HepG2 (cell line): Measurements from ENCODE around the gene SF3B5.

Source experiments
- EHMT2 ChIP-seq: fragments of 200-600 bp; sonication (generic); IDR thresholded peaks from 2 replicates; pipeline ENCODE4 v1.7.0; 2017; ENCODE audit warnings: antibody characterized with exemption, low read depth, low read length, borderline replicate concordance
- ESRRA ChIP-seq: sonication (generic); formaldehyde crosslinking; IDR thresholded peaks from 2 replicates; pipeline ENCODE4 v1.5.1; 2020; ENCODE audit warnings: mild to moderate bottlenecking, low read depth, missing genetic modification reagents
- HNRNPUL1 ChIP-seq: fragments of 200-400 bp; formaldehyde crosslinking; IDR thresholded peaks from 2 replicates; pipeline ENCODE4 v1.6.1; 2017; ENCODE audit warnings: low read depth, mild to moderate bottlenecking, low read length, moderate library complexity
- MNT ChIP-seq: fragments of 450-650 bp; IDR thresholded peaks from 2 replicates; pipeline ENCODE4 v1.6.1; 2016
- RAD21 ChIP-seq: fragments of 450-650 bp; formaldehyde crosslinking; IDR thresholded peaks from 2 replicates; pipeline ENCODE4 v1.5.0; 2020; ENCODE audit warnings: mild to moderate bottlenecking
- THYN1 ChIP-seq: sonication (generic); formaldehyde crosslinking; IDR thresholded peaks from 2 replicates; pipeline ENCODE4 v1.8.1; 2023; ENCODE audit warnings: low read depth, mild to moderate bottlenecking, moderate library complexity, missing genetic modification reagents, borderline replicate concordance
- ZNF24 ChIP-seq: fragments of 450-650 bp; IDR thresholded peaks from 2 replicates; pipeline ENCODE4 v1.6.1; 2017; ENCODE audit warnings: antibody characterized with exemption, mild to moderate bottlenecking
- ZNF543 ChIP-seq: sonication (generic); formaldehyde crosslinking; IDR thresholded peaks from 2 replicates; pipeline ENCODE4 v1.4.0; 2020; ENCODE audit warnings: mild to moderate bottlenecking, missing genetic modification reagents
- ZNF768 ChIP-seq: sonication (generic); formaldehyde crosslinking; IDR thresholded peaks from 2 replicates; pipeline ENCODE4 v1.4.0; 2020; ENCODE audit warnings: missing genetic modification reagents
- ZNF879 ChIP-seq: sonication (generic); formaldehyde crosslinking; IDR thresholded peaks from 2 replicates; pipeline ENCODE4 v1.8.1; 2023; ENCODE audit warnings: missing genetic modification reagents
- TF ChIP-seq, protein P1 (sequence below): sonication (generic); formaldehyde crosslinking; IDR thresholded peaks from 2 replicates; pipeline ENCODE4 v1.5.0; 2020; ENCODE audit warnings: mild to moderate bottlenecking, missing genetic modification reagents, moderate library complexity

DNA sequence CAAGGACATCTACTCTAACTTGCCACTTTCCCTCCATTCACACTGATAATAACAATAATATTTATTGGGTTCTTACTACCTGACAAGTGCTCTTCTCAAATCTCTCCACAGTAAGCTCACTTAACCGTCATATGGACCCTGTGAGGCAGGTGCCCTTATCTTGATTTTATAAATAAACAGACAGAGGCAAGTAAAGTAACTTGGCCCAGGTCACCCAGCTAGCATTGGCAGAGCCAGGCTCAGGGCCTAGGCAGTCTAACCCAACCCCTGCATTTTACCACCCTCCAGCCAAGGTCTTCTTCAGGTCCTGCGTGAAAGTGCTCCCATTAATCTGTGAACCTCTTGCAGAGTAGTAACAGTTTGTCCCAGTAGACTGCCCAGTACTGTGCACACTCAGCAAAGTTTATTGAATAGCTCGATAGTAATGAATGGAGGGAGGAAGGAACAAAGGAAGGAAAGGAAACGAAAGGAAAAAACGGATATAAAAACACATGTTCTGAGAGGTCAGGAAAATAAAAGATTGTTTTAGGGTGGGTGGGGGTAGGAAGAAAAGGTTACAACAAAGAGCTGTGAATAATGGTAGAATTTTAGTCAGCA is 38.0 kb upstream of the SF3B5 start:
- TF ChIP-seq ZNF24: no peak
- TF ChIP-seq, protein P1, sequence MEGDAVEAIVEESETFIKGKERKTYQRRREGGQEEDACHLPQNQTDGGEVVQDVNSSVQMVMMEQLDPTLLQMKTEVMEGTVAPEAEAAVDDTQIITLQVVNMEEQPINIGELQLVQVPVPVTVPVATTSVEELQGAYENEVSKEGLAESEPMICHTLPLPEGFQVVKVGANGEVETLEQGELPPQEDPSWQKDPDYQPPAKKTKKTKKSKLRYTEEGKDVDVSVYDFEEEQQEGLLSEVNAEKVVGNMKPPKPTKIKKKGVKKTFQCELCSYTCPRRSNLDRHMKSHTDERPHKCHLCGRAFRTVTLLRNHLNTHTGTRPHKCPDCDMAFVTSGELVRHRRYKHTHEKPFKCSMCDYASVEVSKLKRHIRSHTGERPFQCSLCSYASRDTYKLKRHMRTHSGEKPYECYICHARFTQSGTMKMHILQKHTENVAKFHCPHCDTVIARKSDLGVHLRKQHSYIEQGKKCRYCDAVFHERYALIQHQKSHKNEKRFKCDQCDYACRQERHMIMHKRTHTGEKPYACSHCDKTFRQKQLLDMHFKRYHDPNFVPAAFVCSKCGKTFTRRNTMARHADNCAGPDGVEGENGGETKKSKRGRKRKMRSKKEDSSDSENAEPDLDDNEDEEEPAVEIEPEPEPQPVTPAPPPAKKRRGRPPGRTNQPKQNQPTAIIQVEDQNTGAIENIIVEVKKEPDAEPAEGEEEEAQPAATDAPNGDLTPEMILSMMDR: no peak
- no peak for TF ChIP-seq MNT
- no peak for TF ChIP-seq RAD21
- TF ChIP-seq ZNF768 (CRISPR knock-in tag): no peak
- TF ChIP-seq THYN1 (CRISPR knock-in tag): no peak
- no peak for TF ChIP-seq EHMT2
- TF ChIP-seq ZNF543 (CRISPR knock-in tag): no peak
- no peak for TF ChIP-seq ZNF879 (CRISPR knock-in tag)
- TF ChIP-seq HNRNPUL1: no peak
- TF ChIP-seq ESRRA (CRISPR knock-in tag): no peak
